Left lobe of liver (tissue), 2 donors: ENCODE measurements around the gene RCOR1. TPM values are rescaled to one million over a fixed set of nuclear protein-coding genes. Genes with fewer than 3 reads are reported as not detected.
"Not testable (repeated sequence)": the region's sequence is repeated elsewhere in the genome, so short reads cannot be mapped to it uniquely, and the experiment has no call there.

ENCODE experiments used
- ATAC-seq: fragments of 200-7000 bp; cut with Tn5 transposase; one replicate; pipeline ENCODE4 v1.9.1; 2020; ENCODE audit warnings: mild to moderate bottlenecking, moderate library complexity
- DNase-seq: peaks from one replicate; pipeline ENCODE4 v3.0.0-alpha.2; 2020; ENCODE audit warnings: low spot score
- total RNA-seq: library from RNA; stranded (reverse); gene quantifications from one replicate; pipeline ENCODE4 v1.2.1, GENCODE V29; 2021
- donor health status: DM: no; HTN: no; CAD: no; lungs with moderate emphysema.
- donor health status: DM: no; HTN: yes; CAD: no.

RCOR1 gene
- total RNA-seq, 1 donor from 2014 or later, result 8.9 TPM

- DNase-seq, result peak; percentile 41
- no peak for ATAC-seq
These were observed 145.2 kb downstream of the RCOR1 start for GRCh38 chr14:102737402-102738372.

GRCh38 chr14:102738373-102739189 is 146.1 kb downstream of the RCOR1 start:
- ATAC-seq (no peak), DNase-seq (no peak)

GRCh38 chr14:102739190-102739469 is 146.7 kb downstream of the RCOR1 start:
- no peak for DNase-seq
- ATAC-seq, result no peak

- ATAC-seq (no peak), DNase-seq (no peak)
These were observed 154.4 kb downstream of the RCOR1 start for GRCh38 chr14:102746634-102747438.

- ATAC-seq (no peak), DNase-seq (no peak)
These were observed 156.4 kb downstream of the RCOR1 start for GRCh38 chr14:102748806-102749205.

GRCh38 chr14:102749393-102750305 is 157.2 kb downstream of the RCOR1 start:
- DNase-seq (no peak), ATAC-seq (no peak)

- no peak for DNase-seq
- ATAC-seq, result no peak
These were observed 157.9 kb downstream of the RCOR1 start for GRCh38 chr14:102750376-102750775.

GRCh38 chr14:102751088-102751487 is 158.6 kb downstream of the RCOR1 start:
- no peak for ATAC-seq

GRCh38 chr14:102752239-102752847 is 159.9 kb downstream of the RCOR1 start:
- DNase-seq, result no peak
- ATAC-seq, result no peak

More at GRCh38 chr14:102751088-102751487, 158.6 kb downstream of the RCOR1 start:
- no peak for DNase-seq

GRCh38 chr14:102754370-102755262 is 162.2 kb downstream of the RCOR1 start:
- DNase-seq (no peak), ATAC-seq (no peak)

GRCh38 chr14:102757646-102758045 is 165.2 kb downstream of the RCOR1 start:
- ATAC-seq, result no peak
- DNase-seq, result no peak

- DNase-seq (no peak), ATAC-seq (no peak)
These were observed 165.6 kb downstream of the RCOR1 start for GRCh38 chr14:102758087-102758486.

GRCh38 chr14:102759456-102760187 is 167.2 kb downstream of the RCOR1 start:
- ATAC-seq (no peak), DNase-seq (no peak)

- no peak for DNase-seq
- ATAC-seq, result peak; percentile 17
These were observed 168.2 kb downstream of the RCOR1 start for GRCh38 chr14:102760496-102761193.

GRCh38 chr14:102761206-102761605 is 168.8 kb downstream of the RCOR1 start:
- DNase-seq (no peak), ATAC-seq (no peak)

- DNase-seq (no peak), ATAC-seq (no peak)
These were observed 171.8 kb downstream of the RCOR1 start for GRCh38 chr14:102764220-102764671.

- DNase-seq, ATAC-seq: not testable (repeated sequence)
These were observed 173.3 kb downstream of the RCOR1 start for GRCh38 chr14:102765770-102766169.
